AML-193 (cell line): ENCODE results near the gene MYOM1.

Source experiments
- DNase-seq, 2 experiments: peaks; one replicate each; lab custom pipeline; 2025; lab: John Stamatoyannopoulos, UW

Gene MYOM1

GRCh38 chr18:3115447-3116030 lies 104.2 kb downstream of the MYOM1 start:
- DNase-seq, result no peak

- DNase-seq, result no peak
These were observed 105.3 kb downstream of the MYOM1 start for GRCh38 chr18:3114451-3114850.

GRCh38 chr18:3114026-3114425 lies 105.7 kb downstream of the MYOM1 start:
- no peak for DNase-seq

GRCh38 chr18:3111523-3112240 lies 108.1 kb downstream of the MYOM1 start:
- DNase-seq, result no peak

- DNase-seq, result no peak
These were observed 109.6 kb downstream of the MYOM1 start for GRCh38 chr18:3110034-3110752.

GRCh38 chr18:3107740-3108151 lies 112.0 kb downstream of the MYOM1 start:
- DNase-seq, result no peak

GRCh38 chr18:3104190-3105054 lies 115.3 kb downstream of the MYOM1 start:
- DNase-seq, result no peak

- no peak for DNase-seq
These were observed 116.2 kb downstream of the MYOM1 start for GRCh38 chr18:3103576-3103975.

GRCh38 chr18:3102983-3103382 lies 116.8 kb downstream of the MYOM1 start:
- DNase-seq, result no peak

GRCh38 chr18:3100498-3101132 lies 119.2 kb downstream of the MYOM1 start:
- no peak for DNase-seq

GRCh38 chr18:3099327-3099726 lies 120.4 kb downstream of the MYOM1 start:
- DNase-seq, result no peak

- no peak for DNase-seq
These were observed 122.7 kb downstream of the MYOM1 start for GRCh38 chr18:3097082-3097481.

GRCh38 chr18:3095921-3096320 lies 123.8 kb downstream of the MYOM1 start:
- no peak for DNase-seq

- no peak for DNase-seq
These were observed 125.5 kb downstream of the MYOM1 start for GRCh38 chr18:3094338-3094684.

- no peak for DNase-seq
These were observed 126.0 kb downstream of the MYOM1 start for GRCh38 chr18:3093624-3094337.

- DNase-seq, result no peak
These were observed 127.0 kb downstream of the MYOM1 start for GRCh38 chr18:3092727-3093126.

- no peak for DNase-seq
These were observed 130.2 kb downstream of the MYOM1 start for GRCh38 chr18:3089579-3089978.

GRCh38 chr18:3088449-3088848 lies 131.3 kb downstream of the MYOM1 start:
- DNase-seq, result no peak

- DNase-seq, result no peak
These were observed 132.9 kb downstream of the MYOM1 start for GRCh38 chr18:3086871-3087270.

- no peak for DNase-seq
These were observed 134.2 kb downstream of the MYOM1 start for GRCh38 chr18:3085612-3086011.

GRCh38 chr18:3084206-3084605 lies 135.6 kb downstream of the MYOM1 start:
- no peak for DNase-seq
